RWPE1 (cell line): ENCODE measurements around the gene MMUT.
"Not testable (repeated sequence)": the region's sequence is repeated elsewhere in the genome, so short reads cannot be mapped to it uniquely, and the experiment has no call there.

Experiments
- CTCF ChIA-PET: fragments of 350-600 bp; sonication (Branson Sonifier 250); formaldehyde crosslinking; extraction: SDS; loops from one replicate; lab custom pipeline; 2021; lab: Yijun Ruan, JAX
- POLR2A ChIA-PET: fragments of 400-600 bp; formaldehyde crosslinking; extraction: SDS; loops from one replicate; lab custom pipeline; 2020; ENCODE audit warnings: antibody characterized with exemption; ENCODE audit not compliant: low non-redundant PET; lab: Yijun Ruan, JAX
- DNase-seq: peaks from one replicate; pipeline ENCODE4 v3.0.0; 2012; ENCODE audit warnings: low spot score
- H3K27ac ChIP-seq: fragments of 450-650 bp; 2 replicates; pipeline ENCODE4 v1.5.1; 2017
- CTCF ChIP-seq: fragments of 450-650 bp; conservative IDR thresholded peaks from 2 replicates; pipeline ENCODE4 v1.5.1; 2017; ENCODE audit warnings: low read depth, mild to moderate bottlenecking

The MMUT gene

GRCh38 chr6:49409951-49410542 is 53.0 kb downstream of the MMUT start:
- peak; percentile 85 for TF ChIP-seq CTCF
- H3K27ac ChIP-seq, result no peak overlapping the region
- peak; percentile 41 for DNase-seq
- ChIA-PET POLR2A (no interaction called here), CTCF (interaction anchor here (0.5 to 1.5 kb wide), 15 partner anchors 10 to 1629 kb away, joined by 3 to 12 read pairs (median 3); no protein-coding TSS in a partner anchor)

GRCh38 chr6:49406250-49406970 is 56.6 kb downstream of the MMUT start:
- H3K27ac ChIP-seq, result no peak overlapping the region
- POLR2A ChIA-PET, result no interaction called here
- no peak for TF ChIP-seq CTCF
- no peak for DNase-seq
- CTCF ChIA-PET, result interaction anchor here (0.6 to 1.4 kb wide), 2 partner anchors 1319 to 1475 kb away, joined by 4 read pairs; no protein-coding TSS in a partner anchor

- no peak for DNase-seq
- H3K27ac ChIP-seq, result no peak overlapping the region
- ChIA-PET POLR2A (no interaction called here), CTCF (no interaction called here)
- TF ChIP-seq CTCF, result no peak
Measured at GRCh38 chr6:49401063-49401462, 62.0 kb downstream of the MMUT start.

GRCh38 chr6:49386667-49387508 is 76.2 kb downstream of the MMUT start:
- CTCF ChIA-PET, POLR2A ChIA-PET, H3K27ac ChIP-seq, DNase-seq: not testable (repeated sequence)

DNA sequence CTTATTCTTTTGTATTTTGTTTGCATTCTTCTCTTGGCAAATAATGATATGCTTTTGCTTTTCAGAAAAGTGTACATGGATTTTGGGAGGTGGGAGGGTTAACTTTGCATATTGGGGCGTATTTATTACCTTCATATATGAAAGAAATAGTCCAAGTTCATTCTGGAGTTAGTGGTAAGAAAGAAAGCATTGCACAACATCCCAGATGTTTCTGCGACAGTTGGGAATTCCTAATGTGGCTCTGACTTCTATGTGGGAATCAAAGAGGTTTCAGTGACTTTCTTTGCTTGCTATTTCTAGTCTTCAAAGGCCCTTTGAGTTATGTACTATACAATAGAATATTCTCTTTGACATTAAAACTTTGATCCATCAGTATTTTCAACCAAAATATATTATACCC is 78.1 kb downstream of the MMUT start:
- no peak overlapping the region for H3K27ac ChIP-seq
- ChIA-PET CTCF (no interaction called here), POLR2A (no interaction called here)
- TF ChIP-seq CTCF, result no peak
- DNase-seq, result no peak
